ENCODE measurements around the gene MCM9. TPM values are rescaled to one million over a fixed set of nuclear protein-coding genes. Genes with fewer than 3 reads are reported as not detected.

The MCM9 gene
- total and polyA plus RNA-seq, 11 donors = 2.1 to 8.5 (median 4.8) TPM

GRCh38 chr6:118882314-118882905 is 52.5 kb downstream of the MCM9 start:
- Histone ChIP-seq H3K27ac (no peak overlapping the region), H3K36me3 (no peaks in the 10 kb centered on the region), H3K4me1 (peaks cover 0 to 22% (median 6%) of the 10 kb centered on the region in 12 donors), H3K9me3 (no peaks in the 10 kb centered on the region), H3K4me3 (no peak overlapping the region), H3K27me3 (no peaks in the 10 kb centered on the region)
- TF ChIP-seq POLR2A (IDR thresholded peaks at IDR 0.05) = no peak
- TF ChIP-seq CTCF (IDR thresholded peaks at IDR 0.05) = no peak
- intact Hi-C loops (cut with DNase I) = no loop called here
- DNase-seq = no peak
- 82 to 93% (median 86%) methylated on average over 4 of the region's 4 CpGs for WGBS, 4 donors
- no peak for ATAC-seq

- Histone ChIP-seq H3K4me3 (peak overlapping the region in 4 of 12 donors; percentile 6 to 27 (median 16)), H3K27ac (peak overlapping the region in 3 of 12 donors; percentile 0 to 28 (median 21)), H3K27me3 (no peaks in the 10 kb centered on the region), H3K4me1 (peaks cover 0 to 22% (median 6%) of the 10 kb centered on the region in 12 donors), H3K9me3 (no peaks in the 10 kb centered on the region), H3K36me3 (no peaks in the 10 kb centered on the region)
- DNase-seq = no peak
- ATAC-seq = no peak
- 68 to 80% (median 72%) methylated on average over 9 of the region's 9 CpGs for WGBS, 4 donors
- intact Hi-C loops (cut with DNase I) = no loop called here
- no peak for TF ChIP-seq POLR2A (IDR thresholded peaks at IDR 0.05)
- TF ChIP-seq CTCF (IDR thresholded peaks at IDR 0.05) = no peak
Measured at GRCh38 chr6:118881440-118882313, 53.3 kb downstream of the MCM9 start.

GRCh38 chr6:118877806-118878205 is 57.2 kb downstream of the MCM9 start:
- H3K9me3 ChIP-seq = no peaks in the 10 kb centered on the region
- no peak overlapping the region for H3K27ac ChIP-seq
- H3K4me3 ChIP-seq = no peak overlapping the region
- WGBS, 4 donors = 94 to 97% (median 96%) methylated on average over 2 of the region's 2 CpGs
- H3K36me3 ChIP-seq = no peaks in the 10 kb centered on the region
- H3K4me1 ChIP-seq = peaks cover 0 to 22% (median 6%) of the 10 kb centered on the region in 12 donors
- intact Hi-C loops (cut with DNase I) = no loop called here
- H3K27me3 ChIP-seq = no peaks in the 10 kb centered on the region
- TF ChIP-seq CTCF (IDR thresholded peaks at IDR 0.05) (no peak), POLR2A (IDR thresholded peaks at IDR 0.05) (no peak)
- ATAC-seq (no peak), DNase-seq (no peak)

- ATAC-seq = no peak
- Histone ChIP-seq H3K27ac (no peak overlapping the region), H3K9me3 (no peaks in the 10 kb centered on the region), H3K36me3 (no peaks in the 10 kb centered on the region), H3K4me1 (peaks cover 0 to 18% (median 5%) of the 10 kb centered on the region in 12 donors), H3K4me3 (no peak overlapping the region), H3K27me3 (no peaks in the 10 kb centered on the region)
- no peak for TF ChIP-seq POLR2A (IDR thresholded peaks at IDR 0.05)
- no peak for TF ChIP-seq CTCF (IDR thresholded peaks at IDR 0.05)
- intact Hi-C loops (cut with DNase I) = no loop called here
- DNase-seq = no peak
Measured at GRCh38 chr6:118876814-118877213, 58.1 kb downstream of the MCM9 start.

Data from heart left ventricle (tissue), 16 donors.